ENCODE results near the gene ZXDC.

DNA sequence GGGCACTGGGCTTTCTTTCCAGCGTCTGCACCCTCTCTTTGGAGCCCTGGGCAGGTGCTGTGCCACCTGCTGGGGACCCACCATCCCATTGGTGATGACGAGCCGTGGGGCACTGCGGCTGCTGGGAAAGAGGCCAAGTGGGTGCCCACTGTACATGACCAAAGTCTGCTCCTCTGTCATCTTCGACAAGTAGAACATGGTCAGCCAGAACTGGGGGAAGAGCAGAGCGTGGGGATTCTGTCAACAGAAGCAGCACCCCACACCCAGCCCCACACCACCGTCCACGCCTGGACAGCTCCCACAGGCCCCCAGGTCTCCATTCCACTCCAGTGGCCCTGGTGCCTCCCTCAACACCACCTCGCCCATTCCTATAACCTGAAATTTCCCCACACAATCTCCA, 32.2 kb upstream of the ZXDC start:
- TF ChIP-seq, protein P1, sequence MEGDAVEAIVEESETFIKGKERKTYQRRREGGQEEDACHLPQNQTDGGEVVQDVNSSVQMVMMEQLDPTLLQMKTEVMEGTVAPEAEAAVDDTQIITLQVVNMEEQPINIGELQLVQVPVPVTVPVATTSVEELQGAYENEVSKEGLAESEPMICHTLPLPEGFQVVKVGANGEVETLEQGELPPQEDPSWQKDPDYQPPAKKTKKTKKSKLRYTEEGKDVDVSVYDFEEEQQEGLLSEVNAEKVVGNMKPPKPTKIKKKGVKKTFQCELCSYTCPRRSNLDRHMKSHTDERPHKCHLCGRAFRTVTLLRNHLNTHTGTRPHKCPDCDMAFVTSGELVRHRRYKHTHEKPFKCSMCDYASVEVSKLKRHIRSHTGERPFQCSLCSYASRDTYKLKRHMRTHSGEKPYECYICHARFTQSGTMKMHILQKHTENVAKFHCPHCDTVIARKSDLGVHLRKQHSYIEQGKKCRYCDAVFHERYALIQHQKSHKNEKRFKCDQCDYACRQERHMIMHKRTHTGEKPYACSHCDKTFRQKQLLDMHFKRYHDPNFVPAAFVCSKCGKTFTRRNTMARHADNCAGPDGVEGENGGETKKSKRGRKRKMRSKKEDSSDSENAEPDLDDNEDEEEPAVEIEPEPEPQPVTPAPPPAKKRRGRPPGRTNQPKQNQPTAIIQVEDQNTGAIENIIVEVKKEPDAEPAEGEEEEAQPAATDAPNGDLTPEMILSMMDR (IDR thresholded peaks at IDR 0.05), result no peak
- TF ChIP-seq, protein P2, sequence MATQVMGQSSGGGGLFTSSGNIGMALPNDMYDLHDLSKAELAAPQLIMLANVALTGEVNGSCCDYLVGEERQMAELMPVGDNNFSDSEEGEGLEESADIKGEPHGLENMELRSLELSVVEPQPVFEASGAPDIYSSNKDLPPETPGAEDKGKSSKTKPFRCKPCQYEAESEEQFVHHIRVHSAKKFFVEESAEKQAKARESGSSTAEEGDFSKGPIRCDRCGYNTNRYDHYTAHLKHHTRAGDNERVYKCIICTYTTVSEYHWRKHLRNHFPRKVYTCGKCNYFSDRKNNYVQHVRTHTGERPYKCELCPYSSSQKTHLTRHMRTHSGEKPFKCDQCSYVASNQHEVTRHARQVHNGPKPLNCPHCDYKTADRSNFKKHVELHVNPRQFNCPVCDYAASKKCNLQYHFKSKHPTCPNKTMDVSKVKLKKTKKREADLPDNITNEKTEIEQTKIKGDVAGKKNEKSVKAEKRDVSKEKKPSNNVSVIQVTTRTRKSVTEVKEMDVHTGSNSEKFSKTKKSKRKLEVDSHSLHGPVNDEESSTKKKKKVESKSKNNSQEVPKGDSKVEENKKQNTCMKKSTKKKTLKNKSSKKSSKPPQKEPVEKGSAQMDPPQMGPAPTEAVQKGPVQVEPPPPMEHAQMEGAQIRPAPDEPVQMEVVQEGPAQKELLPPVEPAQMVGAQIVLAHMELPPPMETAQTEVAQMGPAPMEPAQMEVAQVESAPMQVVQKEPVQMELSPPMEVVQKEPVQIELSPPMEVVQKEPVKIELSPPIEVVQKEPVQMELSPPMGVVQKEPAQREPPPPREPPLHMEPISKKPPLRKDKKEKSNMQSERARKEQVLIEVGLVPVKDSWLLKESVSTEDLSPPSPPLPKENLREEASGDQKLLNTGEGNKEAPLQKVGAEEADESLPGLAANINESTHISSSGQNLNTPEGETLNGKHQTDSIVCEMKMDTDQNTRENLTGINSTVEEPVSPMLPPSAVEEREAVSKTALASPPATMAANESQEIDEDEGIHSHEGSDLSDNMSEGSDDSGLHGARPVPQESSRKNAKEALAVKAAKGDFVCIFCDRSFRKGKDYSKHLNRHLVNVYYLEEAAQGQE (IDR thresholded peaks at IDR 0.05; ENCODE audit: insufficient read depth in 1 of 2, low read depth in 2 of 2, low read length in 1 of 2), result no peak
- no peak for TF ChIP-seq POLR2AphosphoS5 (IDR thresholded peaks at IDR 0.05; ENCODE audit: low read depth, low read length)
- no peak for TF ChIP-seq TCF7L2 (IDR thresholded peaks at IDR 0.05; ENCODE audit: low read depth, low read length)
- no peak for TF ChIP-seq SIN3A (IDR thresholded peaks at IDR 0.05; ENCODE audit: borderline replicate concordance, insufficient read depth, low read depth, low read length)

Data from Panc1 (cell line).